GM21528 (cell line): Measurements from ENCODE around the gene ATG3.
"Not testable (repeated sequence)": the region's sequence is repeated elsewhere in the genome, so short reads cannot be mapped to it uniquely, and the experiment has no call there.

ENCODE experiments used
- ATAC-seq: cut with Tn5 transposase; IDR thresholded peaks from one replicate; pipeline ENCODE4 v1.9.1; 2021; ENCODE audit warnings: mild to moderate bottlenecking, moderate library complexity; ENCODE audit not compliant: unreplicated experiment, low FRiP score

Gene ATG3

DNA sequence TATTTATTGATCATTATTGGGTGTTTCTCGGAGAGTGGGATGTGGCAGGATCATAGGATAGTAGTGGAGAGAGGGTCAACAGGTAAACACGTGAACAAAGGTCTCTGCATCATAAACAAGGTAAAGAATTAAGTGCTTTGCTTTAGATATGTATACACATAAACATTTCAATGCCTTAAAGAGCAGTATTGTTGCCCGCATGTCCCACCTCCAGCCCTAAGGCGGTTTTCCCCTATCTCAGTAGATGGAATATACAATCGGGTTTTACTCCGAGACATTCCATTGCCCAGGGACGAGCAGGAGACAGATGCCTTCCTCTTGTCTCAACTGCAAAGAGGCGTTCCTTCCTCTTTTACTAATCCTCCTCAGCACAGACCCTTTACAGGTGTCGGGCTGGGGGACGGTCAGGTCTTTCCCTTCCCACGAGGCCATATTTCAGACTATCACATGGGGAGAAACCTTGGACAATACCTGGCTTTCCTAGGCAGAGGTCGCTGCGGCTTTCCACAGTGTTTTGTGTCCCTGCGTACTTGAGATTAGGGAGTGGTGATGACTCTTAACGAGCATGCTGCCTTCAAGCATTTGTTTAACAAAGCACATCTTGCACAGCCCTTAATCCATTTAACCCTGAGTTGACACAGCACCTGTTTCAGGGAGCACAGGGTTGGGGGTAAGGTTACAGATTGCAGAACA, 2.6 kb upstream of the ATG3 start:
- not testable (repeated sequence) for ATAC-seq

DNA sequence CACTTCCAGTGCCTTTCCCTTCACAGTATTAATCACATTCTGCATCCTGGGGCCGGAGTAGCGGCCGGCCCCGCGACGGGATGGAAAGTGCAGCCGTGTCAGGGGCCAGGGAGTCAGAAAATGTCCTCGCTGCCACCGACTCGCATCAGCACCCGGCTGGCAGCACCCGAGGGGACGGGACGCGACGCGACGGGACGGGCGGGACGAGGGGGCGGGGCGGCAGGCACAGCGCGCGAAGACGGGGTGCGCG, 353 bp downstream of the ATG3 start:
- ATAC-seq, result peak; percentile 54

DNA sequence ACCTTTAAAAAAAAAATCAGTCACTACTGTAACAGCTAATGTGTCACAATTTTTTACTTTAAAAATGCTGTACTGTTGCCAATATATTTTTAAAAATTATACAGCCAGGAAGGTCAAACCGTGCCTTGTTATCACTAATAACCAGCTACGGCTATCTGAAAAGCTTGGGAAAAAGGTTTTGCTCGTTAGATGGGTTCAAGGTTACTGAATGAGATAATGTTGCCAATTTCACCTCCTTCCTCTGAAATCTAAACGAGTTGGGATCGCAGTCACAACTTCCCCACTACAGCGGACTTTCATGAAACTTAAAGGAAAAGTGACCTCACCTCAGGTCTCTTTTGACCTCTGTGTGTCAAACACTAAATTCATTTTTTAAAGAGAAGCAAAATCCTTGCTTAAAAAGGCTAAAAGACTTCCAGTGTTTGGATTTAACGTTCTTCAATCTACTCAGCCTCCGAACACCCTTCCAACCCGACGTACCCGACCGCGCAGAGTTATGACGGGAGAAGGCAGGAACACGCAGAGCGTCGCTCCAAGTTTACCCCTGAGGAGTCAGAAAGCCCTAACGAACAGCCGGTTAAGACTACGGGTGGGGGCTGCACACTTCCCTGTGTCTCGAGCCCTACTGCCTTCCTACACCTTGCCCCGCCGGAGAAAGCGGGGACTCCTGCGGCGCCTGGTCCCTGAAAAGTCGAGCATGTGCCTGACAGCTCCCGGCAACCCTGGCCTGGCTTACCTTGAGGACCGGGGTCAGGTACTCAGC, 860 bp downstream of the ATG3 start:
- peak; percentile 27 for ATAC-seq

DNA sequence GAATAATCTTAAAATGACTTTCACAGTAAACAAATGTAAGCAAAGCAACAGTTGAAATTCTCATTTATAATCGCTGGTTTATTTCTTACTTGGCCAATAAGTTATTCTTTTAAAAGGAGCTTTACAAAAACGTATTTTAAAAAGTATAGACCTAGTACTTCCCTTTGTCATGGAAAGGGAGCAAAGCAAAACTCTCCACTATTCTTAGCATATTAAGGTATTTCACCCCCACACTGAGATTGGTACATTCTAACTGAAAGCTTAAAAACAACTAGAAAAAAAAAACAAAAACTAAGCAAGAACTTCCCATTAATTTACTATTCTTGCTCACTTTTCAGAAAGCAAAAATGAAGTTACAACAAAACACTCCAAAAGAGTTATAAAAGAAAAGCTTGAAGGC, 1.5 kb downstream of the ATG3 start:
- no peak for ATAC-seq

DNA sequence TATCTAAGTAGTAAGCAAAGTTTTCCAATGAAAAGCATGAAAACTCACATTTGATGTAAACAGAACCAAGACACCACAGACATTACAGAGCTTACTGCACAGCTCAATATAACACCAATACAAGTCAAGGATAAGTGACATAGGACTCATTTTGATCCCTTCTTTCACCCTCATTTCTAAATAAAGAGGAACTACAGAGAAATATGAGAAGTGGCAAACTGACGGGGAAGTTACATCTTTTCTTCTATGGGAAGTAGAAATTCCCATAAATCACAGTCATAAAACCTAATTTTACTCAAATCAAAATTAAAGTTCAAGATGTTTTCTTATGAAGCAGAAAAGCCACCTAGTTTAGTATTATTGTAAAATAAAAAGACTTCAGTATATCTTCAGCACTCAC, 3.8 kb downstream of the ATG3 start:
- ATAC-seq, result no peak

DNA sequence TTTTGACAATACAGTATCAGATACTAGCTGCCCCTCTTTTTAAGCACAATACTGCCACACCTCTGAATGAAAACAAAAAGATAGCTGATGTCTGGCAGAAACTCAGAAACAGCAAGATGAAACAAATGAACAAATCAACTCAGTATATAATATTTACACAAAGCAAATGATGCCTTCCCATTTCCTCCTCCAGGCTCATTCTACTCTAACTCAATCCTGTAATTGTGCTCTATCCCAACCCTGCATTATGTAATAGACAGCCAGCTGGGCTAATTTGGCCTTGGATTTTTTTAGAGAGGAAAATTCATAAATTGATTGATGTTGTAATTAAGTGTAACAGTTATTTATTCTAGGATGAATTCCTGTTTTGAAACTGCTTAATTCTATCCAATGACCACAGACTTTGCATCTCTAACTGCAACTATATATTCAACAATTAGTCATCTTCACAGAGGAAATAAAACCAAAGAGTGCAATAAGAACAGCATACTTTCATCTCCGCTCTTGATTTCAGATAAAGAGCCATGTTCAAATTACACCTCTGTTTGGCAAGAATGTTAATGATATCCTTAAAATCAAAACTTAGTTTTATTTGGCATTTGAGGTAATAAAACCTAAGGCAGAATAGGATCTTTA, 6.1 kb downstream of the ATG3 start:
- ATAC-seq, result no peak

DNA sequence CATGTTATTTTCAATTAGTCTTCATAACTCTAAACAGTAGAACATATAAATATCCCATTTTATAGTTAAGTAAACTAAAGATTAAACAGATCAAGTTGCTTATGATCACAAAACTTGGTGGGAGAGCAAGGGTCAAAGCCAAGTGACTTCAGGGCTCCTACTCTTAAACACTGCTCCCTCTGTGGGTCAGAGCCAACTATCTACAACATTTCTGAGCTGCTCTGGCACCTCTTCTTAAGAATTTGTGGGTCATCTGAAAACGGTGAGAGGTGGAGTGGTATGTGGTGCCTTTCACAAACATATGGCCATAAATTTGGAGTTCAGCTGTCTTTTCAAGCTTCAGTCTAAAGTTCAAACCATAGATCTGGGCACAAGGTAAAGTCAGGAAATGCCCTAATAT, 10.9 kb downstream of the ATG3 start:
- ATAC-seq, result no peak

DNA sequence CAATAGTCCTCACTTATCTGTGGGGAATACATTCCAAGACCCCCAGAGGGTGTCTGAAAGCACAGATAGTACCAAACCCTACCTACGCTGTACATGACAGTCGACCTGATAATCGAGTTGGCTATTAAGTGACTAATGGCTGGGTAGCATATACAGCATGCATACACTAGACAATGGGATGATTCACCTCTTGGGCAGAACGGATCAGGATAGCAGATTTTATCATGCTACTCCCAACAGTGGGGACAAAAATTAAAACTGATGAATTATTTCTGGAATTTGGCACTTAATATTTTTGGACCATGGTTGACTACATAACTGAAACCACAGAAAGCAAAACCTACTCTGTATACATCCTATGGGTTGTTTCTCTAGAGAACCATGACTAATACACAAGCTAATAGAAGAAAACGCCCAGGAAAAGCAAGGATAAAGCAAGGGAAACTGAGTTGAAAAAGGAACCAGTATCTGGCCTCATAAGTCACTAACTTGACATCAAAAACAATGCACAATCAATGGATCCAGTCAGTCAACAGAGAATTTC, 15.5 kb downstream of the ATG3 start:
- no peak for ATAC-seq

DNA sequence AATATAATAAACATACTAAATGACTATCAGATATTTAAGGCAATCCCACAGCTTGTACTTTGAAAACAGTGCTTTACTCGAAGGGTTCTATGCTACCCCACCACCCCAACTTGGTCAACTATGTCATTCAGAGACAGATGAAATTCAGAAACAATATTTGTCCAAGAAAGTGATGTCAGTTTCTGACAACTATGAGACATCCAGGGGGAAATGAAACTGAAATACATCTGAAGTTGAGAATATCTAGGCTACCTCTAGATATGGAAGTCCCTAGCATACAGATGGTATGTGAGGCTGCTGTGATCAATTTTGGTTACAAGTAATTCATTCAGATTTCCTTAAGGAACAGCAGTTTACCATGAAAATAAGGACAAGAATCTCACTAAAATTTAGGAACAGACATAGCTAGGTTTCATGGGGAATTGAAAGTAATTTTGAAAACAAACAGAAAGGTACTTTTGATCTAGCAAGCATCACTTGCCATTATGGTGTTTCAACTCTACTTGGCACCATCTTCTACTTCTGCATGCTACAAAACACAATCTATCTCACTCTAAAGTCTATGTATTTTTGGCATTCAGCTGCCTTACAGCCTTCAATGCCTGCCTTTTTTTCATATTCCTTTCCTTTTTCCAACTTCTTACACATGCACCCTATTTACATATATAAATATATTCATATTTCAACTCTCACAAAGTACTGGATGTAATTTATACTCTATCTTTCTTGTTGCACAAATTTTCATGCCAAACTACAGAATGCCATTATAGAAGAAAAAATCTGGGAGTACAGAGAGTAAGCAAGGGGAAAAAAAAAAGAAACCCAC, 21.7 kb downstream of the ATG3 start:
- peak; percentile 90 for ATAC-seq

DNA sequence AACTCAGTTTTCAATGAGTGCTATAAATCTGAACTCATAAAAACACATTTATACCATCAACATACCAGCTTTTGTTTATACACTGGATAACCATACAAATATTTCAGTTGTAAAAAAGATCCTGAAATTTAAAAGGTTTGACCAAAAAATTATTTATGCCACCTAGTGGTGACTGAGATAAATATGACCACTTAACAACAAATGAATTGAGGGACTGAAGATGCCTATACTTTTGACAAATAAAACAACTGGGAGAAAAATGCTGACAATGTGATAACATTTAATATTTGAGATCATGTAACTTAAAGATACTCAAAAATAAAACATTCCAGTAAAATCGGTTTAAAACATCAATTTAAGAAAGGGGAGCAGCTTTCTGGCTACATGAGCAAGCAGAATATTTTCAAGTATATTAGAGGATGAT, 30.4 kb downstream of the ATG3 start:
- no peak for ATAC-seq

DNA sequence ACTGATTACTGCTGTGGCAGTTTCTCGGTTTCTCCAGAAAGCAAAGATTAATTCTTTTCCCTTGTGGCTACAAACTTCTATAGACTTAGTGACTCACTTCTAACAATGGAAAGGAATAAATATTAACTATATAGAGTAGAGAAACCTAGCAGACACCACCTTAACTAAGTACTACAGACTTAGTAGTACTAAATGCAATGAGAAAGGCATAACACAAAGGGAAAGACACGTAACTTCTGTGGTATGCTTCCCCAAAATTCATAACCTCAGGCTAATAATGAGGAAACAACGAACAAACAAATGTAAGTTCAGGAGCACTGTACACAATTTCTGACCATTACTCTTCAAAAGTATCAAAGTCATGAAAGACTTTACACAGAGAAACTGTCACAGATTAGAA, 31.2 kb downstream of the ATG3 start:
- no peak for ATAC-seq

DNA sequence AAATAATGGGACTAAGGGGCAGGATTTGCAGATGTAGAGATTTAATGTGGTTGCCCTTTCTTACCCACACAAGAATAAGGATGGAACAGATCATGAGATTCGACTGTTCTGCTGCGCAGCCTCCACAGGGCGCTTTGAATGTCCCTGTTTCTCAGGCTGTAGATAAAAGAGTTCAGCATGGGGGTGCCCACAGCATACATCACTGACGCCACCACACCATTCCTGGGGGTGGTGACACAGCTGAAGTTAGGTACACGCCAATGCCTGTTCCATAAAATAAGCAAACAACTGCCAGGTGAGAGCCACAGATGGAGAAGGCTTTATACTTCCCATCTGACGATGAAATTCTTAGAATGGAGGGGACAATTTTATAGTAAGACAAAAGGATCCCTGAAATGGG, 37.6 kb downstream of the ATG3 start:
- ATAC-seq, result not testable (repeated sequence)

DNA sequence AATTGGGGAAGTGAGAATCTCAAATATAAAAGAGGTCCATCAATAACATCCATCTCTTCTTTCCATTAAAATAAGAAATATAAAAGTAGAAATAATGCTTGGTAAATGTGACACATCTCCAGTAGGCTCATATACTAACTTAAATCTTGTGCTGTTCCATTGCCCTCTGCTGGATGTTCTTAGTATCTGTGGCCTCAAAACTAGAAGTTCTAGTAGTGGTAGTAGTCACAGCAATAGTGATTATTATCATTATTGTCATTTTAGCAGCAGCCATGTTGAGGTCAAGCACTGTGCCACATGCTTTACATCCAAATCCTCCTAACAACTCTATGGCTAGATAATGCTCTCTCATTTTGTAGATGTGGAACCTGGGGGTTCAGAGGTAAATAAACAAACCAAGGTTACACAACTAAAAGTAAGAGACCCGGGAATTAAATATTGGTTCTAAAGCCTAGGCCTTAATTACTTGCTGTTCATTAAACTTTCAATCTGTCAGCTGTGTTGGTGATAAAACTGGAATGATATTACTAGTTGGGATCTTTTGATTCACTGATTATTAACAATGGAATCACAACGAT, 42.2 kb downstream of the ATG3 start:
- ATAC-seq, result no peak

DNA sequence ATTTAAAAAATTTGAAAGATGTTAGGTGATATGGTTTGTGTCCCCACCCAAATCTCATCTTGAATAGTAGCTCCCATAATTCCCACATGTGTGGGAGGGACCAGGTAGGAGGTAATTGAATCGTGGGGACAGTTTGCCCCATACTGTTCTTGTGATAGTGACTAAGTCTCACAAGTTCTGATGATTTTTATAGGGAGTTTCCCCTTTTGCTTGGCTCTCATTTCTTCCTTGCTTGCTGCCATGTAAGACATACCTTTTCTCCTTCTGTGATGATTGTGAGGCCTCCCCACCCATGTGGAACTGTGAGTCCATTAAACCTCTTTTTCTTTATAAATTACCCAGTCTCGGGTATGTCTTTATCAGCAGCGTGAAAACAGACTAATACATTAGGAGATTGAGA, 42.8 kb downstream of the ATG3 start:
- ATAC-seq, result not testable (repeated sequence)

DNA sequence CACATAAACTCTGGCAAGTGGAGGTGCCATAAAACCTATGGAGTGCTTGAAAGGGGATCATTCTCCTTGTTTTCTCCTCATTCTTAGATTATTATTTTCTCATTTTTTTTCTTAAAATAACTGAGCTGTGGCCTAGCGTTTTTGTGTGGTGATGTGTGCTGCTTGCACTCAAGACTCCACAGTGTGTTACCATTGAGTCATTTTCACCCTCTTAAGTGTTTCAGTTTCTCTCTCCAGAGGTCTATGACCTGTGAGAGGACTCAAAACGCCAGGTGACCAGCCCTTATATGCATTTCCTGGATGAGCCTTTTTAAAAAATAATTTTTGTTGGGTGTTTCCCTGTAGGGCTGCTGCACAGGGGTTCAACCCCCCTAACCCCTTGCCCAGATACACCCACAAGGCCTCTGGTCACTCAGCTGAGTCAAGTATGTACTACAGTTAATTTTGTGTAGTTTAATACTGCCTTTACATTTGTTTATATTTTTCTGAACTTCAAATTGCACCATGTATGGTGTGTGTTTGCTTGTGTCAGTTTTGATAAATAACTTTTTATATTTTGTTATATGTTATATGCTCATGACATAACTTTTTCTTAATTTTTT, 47.1 kb downstream of the ATG3 start:
- peak; percentile 100 for ATAC-seq

DNA sequence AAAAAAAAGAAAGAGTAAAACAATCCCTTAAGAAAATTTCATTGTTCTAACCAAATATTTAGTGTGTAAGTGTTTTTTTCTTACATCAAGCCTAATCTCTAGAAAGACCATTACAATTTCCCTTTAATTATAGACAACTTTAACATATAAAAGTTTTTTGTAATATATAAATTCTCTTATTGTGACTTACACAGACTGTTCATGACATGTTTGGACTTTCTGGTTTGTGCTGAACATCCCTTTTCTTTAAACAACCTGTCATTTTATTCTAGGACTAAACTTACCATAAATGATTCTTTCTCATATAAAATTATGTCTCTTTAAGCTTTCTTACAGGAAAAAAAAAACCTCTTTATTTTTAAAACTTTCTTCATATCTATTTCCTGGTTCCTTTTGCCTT, 49.4 kb downstream of the ATG3 start:
- ATAC-seq, result no peak

DNA sequence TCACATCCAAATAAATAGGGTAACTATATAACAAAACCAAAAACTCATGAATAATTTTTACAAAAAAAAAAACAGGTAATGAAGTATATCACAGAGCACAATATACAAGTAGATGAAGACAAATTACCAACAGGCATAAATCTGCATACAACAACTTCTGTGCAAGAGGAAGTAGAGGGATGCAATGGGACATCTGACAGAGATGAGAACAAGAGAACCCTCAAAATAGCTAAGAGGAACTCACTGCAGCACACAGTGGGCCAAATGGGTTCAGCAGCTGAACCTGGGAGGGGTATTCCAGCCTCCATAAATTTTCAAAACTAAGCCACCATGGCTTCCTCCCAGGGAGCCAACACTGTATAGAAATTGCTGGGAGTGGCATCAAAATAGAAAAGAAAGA, 52.9 kb downstream of the ATG3 start:
- no peak for ATAC-seq

DNA sequence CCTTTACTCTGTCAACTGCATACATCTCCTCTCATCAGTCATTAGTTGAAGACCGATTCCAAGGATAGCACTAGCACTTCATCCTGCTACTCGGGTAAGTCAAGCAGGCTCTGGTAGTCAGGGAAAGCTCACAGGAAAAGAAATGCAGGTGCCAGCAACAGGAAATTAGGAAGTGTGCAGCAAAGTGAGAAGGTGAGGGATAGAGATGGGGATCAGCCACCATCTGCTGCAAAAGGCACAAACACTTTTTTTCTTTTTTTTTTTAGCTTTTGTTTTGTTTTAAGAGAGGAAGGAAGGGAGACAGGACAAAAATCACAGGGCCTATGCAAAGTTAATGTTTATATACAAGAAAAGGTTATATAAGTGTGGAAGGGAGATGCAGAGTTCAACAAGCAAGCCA, 53.5 kb downstream of the ATG3 start:
- no peak for ATAC-seq

DNA sequence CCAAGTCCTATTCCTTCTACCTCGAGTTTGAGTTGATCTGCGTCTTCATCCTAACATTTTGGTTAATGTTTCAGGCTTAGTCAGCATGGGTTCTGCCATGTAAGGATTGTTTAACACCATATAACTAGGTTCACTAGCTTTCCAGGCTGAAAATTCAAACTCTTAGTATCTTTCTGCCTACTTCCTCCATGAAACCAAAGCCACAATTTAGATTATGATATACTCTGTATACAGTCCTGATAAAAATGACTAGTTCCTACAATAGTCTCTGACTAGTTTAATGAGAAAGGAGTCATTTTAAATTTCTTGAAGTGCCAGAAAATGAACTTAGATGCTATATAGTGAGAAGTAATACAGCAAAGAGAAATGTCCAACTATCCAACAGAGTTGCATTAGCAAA, 55.9 kb downstream of the ATG3 start:
- no peak for ATAC-seq

DNA sequence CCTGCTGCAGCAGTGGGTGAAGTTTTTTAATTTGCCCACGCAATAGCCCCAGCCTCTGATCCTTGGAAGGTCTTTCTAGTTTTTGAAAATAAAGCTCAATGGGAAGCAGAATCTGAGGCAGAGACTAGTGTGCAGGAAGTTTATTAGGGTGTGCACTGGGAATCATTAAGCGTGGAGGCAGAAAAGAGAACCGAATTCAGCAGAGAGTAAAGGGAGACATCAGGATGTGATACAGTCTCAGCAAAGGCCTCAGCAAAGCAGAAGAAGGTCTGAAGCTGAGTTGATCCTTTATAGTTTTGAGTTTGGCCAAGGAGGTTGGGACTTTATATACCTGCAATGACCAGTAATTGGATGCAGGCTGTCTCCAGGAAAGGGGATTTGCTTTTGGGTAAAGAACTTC, 57.6 kb downstream of the ATG3 start:
- no peak for ATAC-seq
